ENCODE results near the gene PRCP. TPM values are rescaled to one million over a fixed set of nuclear protein-coding genes. Genes with fewer than 3 reads are reported as not detected.

Gene PRCP
- total and polyA plus RNA-seq, 2 donors (not counting 3 experiments of a cell fraction or from before 2014, with no cell fraction given), result 170 to 277 TPM

DNA sequence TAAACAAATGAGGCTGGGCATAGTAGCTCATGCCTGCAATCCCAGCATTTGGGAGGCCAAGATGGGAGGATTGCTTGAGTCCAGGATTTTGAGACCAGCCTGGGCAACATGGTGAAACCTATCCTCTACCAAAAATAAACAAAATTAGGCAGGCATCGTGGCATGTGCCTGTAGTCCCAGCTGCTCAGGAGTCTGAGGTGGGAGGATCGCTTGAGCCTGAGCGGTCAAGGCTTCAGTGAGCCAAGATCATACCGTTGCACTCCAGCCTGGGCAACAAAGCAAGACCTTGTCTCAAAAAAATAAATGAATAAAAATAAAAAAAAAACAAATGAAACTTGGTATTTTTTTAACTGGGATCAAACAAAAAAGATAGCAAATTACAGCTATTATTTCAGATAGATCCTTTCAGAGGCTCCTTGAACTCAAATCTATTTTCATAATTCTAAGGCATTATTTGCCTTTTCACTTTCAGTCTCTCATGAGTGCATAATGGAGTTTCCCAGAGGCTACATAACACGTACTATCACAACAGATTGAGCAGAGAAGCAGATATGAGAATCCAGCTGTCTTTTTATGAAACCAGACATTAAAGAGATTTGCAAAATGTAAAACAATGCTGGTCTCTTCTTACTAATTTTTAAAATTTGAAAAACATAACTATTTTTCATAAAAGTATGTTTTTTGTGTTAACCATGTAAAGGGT lies 24.4 kb upstream of the PRCP start:
- dilution Hi-C loops (cut with MboI; ENCODE audit: extremely low pct_ligation_motif_present, low sequenced_read_pairs) (no loop called here), intact Hi-C loops (cut with micrococcal nuclease) (loop anchor here (5.0 kb wide), 1 partner anchor 233 kb away; the partner anchor contains the start of gene PCF11)
- ChIA-PET CTCF (interaction anchor here (1.3 to 3.7 kb wide), 3 partner anchors 12 to 104 kb away, joined by 3 to 24 read pairs (median 3); no protein-coding TSS in a partner anchor), POLR2A (no interaction called here)
- Histone ChIP-seq H3K36me3 (ENCODE audit: control insufficient read depth in 2 of 2, extremely low read depth in 1 of 2, insufficient read depth in 2 of 2, low read length in 2 of 2) (no peaks in the 10 kb centered on the region), H3K27me3 (ENCODE audit: control insufficient read depth in 2 of 2, insufficient read depth in 2 of 2, low read length in 2 of 2) (no peaks in the 10 kb centered on the region), H3K79me2 (ENCODE audit: control insufficient read depth, insufficient read depth, low read length) (no peaks in the 10 kb centered on the region), H4K20me1 (replicated peaks; ENCODE audit: control insufficient read depth, extremely low read depth, insufficient read depth, low read length) (no peaks in the 10 kb centered on the region), H3K4me2 (ENCODE audit: insufficient read depth, low read length) (no peak overlapping the region), H2AFZ (ENCODE audit: low read depth, low read length) (no peak overlapping the region), H3K9me3 (replicated peaks; ENCODE audit: control insufficient read depth, insufficient read depth, low read length) (no peaks in the 10 kb centered on the region), H3K27ac (ENCODE audit: insufficient read depth, low read depth, low read length) (no peak overlapping the region), H3K4me3 (replicated peaks in 1 of 3; ENCODE audit: insufficient read depth in 1 of 3, low read depth in 1 of 3, low read length in 3 of 3) (no peak overlapping the region), H3K4me1 (ENCODE audit: control insufficient read depth, extremely low read depth, insufficient read depth, low read length) (peaks cover 17% of the 10 kb centered on the region), H3K9ac (replicated peaks; ENCODE audit: extremely low read depth, insufficient read depth, low read length) (no peak overlapping the region), H3K9me1 (replicated peaks; ENCODE audit: control insufficient read depth, extremely low read depth, insufficient read depth, low read length) (no peaks in the 10 kb centered on the region)
- FAIRE-seq (no peak), DNase-seq (ENCODE audit: low read depth, low spot score) (no peak)
- TF ChIP-seq GATA2 (IDR thresholded peaks at IDR 0.05; ENCODE audit: insufficient read depth, insufficient read length, low read depth, low read length) (no peak), FOS (IDR thresholded peaks at IDR 0.05; ENCODE audit: borderline replicate concordance, insufficient read depth, low read length) (no peak), MYC (IDR thresholded peaks at IDR 0.05; ENCODE audit: low read depth, low read length) (no peak), POLR2A (IDR thresholded peaks at IDR 0.05; ENCODE audit: low read depth, low read length) (no peak)
- TF ChIP-seq, protein P1, sequence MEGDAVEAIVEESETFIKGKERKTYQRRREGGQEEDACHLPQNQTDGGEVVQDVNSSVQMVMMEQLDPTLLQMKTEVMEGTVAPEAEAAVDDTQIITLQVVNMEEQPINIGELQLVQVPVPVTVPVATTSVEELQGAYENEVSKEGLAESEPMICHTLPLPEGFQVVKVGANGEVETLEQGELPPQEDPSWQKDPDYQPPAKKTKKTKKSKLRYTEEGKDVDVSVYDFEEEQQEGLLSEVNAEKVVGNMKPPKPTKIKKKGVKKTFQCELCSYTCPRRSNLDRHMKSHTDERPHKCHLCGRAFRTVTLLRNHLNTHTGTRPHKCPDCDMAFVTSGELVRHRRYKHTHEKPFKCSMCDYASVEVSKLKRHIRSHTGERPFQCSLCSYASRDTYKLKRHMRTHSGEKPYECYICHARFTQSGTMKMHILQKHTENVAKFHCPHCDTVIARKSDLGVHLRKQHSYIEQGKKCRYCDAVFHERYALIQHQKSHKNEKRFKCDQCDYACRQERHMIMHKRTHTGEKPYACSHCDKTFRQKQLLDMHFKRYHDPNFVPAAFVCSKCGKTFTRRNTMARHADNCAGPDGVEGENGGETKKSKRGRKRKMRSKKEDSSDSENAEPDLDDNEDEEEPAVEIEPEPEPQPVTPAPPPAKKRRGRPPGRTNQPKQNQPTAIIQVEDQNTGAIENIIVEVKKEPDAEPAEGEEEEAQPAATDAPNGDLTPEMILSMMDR (IDR thresholded peaks at IDR 0.05; ENCODE audit: extremely low read depth in 1 of 2, insufficient read depth in 1 of 2, low read depth in 1 of 2, low read length in 2 of 2), result no peak
- BruUV-seq (replicated peaks), result no TSS peak

Measured in endothelial cell of umbilical vein (primary cell).